Rectal smooth muscle tissue (tissue), 1 donor: ENCODE measurements around the gene MSH3.

ENCODE experiments used
- H3K27ac ChIP-seq: one replicate; pipeline ENCODE4 v1.7.0; 2013; ENCODE audit warnings: low read depth, low read length, inconsistent platforms
- H3K27me3 ChIP-seq: one replicate; pipeline ENCODE4 v1.7.0; 2013; ENCODE audit warnings: low read length; ENCODE audit not compliant: control insufficient read depth, insufficient read depth
- H3K36me3 ChIP-seq: one replicate; pipeline ENCODE4 v1.7.0; 2013; ENCODE audit warnings: low read length; ENCODE audit not compliant: control insufficient read depth, insufficient read depth
- H3K4me1 ChIP-seq: one replicate; pipeline ENCODE4 v1.7.0; 2013; ENCODE audit warnings: low read length; ENCODE audit not compliant: control insufficient read depth, insufficient read depth
- H3K4me3 ChIP-seq: one replicate; pipeline ENCODE4 v1.7.0; 2013; ENCODE audit warnings: low read length
- H3K9ac ChIP-seq: one replicate; pipeline ENCODE4 v1.7.0; 2013; ENCODE audit warnings: low read length

The MSH3 gene

GRCh38 chr5:80665057-80665456, 10.6 kb downstream of the MSH3 start:
- Histone ChIP-seq H3K27me3 (no peaks in the 10 kb centered on the region), H3K27ac (no peak overlapping the region), H3K4me1 (no peaks in the 10 kb centered on the region), H3K4me3 (no peak overlapping the region), H3K36me3 (peaks cover 8% of the 10 kb centered on the region), H3K9ac (no peak overlapping the region)

DNA sequence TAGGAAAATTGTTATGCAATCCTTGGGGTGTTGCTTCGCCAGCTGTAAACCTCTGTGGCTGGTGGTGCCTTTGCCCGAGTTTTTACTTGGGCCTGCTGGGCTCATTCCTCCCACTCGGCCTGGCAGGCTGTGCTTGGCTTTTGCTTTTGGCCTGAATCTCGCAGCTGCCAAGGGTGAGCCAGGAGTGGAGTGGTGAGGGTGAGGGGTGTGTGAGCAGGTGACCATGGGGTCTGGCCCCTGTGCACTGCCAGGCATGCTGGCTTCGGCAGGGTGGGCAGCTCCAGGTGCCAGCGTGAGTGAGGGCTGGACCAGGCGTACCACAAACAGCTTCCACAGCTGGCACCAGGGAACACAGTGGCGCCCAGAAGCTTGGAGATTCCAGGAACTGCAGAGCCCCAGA, 12.9 kb downstream of the MSH3 start:
- Histone ChIP-seq H3K9ac (no peak overlapping the region), H3K36me3 (peaks cover 8% of the 10 kb centered on the region), H3K4me3 (no peak overlapping the region), H3K4me1 (no peaks in the 10 kb centered on the region), H3K27ac (no peak overlapping the region), H3K27me3 (no peaks in the 10 kb centered on the region)

GRCh38 chr5:80668016-80668969, 13.8 kb downstream of the MSH3 start:
- Histone ChIP-seq H3K9ac (no peak overlapping the region), H3K27ac (no peak overlapping the region), H3K4me3 (no peak overlapping the region), H3K4me1 (no peaks in the 10 kb centered on the region), H3K27me3 (no peaks in the 10 kb centered on the region), H3K36me3 (peaks cover 8% of the 10 kb centered on the region)

DNA sequence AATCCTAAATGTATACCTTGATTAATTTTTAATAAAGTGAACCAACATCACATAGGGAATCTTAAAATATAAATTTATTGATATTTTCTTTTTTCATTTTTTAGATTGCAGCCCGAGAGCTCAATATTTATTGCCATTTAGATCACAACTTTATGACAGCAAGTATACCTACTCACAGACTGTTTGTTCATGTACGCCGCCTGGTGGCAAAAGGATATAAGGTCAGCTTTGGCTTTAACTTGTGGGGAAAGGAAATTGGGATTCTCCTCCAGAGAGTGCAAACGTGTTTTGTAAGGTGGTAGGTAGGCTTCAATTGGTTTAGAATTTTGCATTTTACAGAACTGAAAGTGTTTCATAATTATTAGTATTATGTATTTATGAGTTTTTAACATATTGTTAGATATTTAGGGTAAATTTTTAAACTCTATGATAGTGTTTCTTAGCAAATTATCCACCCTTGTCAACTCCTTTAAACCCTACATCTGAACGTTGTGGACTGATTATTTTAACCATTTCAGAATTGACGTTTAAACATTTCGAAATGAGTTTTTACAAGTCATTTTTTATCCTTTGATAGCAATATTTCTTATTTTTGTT, 17.8 kb downstream of the MSH3 start:
- H3K36me3 ChIP-seq, result peaks cover 2% of the 10 kb centered on the region
- H3K9ac ChIP-seq, result no peak overlapping the region

GRCh38 chr5:80676706-80677105, 22.3 kb downstream of the MSH3 start:
- no peak overlapping the region for H3K4me3 ChIP-seq

More for the DNA sequence above, 17.8 kb downstream of the MSH3 start:
- H3K27ac ChIP-seq, result no peak overlapping the region
- no peak overlapping the region for H3K4me3 ChIP-seq
- no peaks in the 10 kb centered on the region for H3K27me3 ChIP-seq
- no peaks in the 10 kb centered on the region for H3K4me1 ChIP-seq

DNA sequence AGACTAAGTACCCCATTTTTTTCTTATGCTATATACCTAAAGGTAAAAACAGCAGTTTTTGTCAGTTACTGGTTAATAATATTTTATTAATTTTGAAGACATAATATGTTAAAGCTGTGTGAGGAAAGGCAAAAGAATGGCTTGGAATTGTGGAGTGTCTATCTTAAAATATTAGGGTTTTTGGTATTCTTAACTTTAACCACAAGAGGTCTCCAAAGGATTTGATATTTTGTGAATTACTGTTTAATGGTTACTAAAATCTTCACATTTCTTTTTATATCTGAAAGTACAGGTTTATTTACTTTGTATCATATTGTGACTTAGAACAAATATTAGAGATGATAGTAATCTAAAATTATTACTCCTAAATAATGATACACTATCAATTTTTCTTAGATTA, 32.3 kb downstream of the MSH3 start:
- no peaks in the 10 kb centered on the region for H3K27me3 ChIP-seq
- H3K36me3 ChIP-seq, result no peaks in the 10 kb centered on the region
- H3K4me1 ChIP-seq, result no peaks in the 10 kb centered on the region
- H3K9ac ChIP-seq, result no peak overlapping the region
- H3K4me3 ChIP-seq, result no peak overlapping the region
- no peak overlapping the region for H3K27ac ChIP-seq

More at GRCh38 chr5:80676706-80677105, 22.3 kb downstream of the MSH3 start:
- Histone ChIP-seq H3K27me3 (no peaks in the 10 kb centered on the region), H3K4me1 (no peaks in the 10 kb centered on the region), H3K36me3 (peaks cover 7% of the 10 kb centered on the region), H3K9ac (no peak overlapping the region), H3K27ac (no peak overlapping the region)

GRCh38 chr5:80688648-80689420, 34.4 kb downstream of the MSH3 start:
- Histone ChIP-seq H3K9ac (no peak overlapping the region), H3K27me3 (no peaks in the 10 kb centered on the region), H3K4me1 (no peaks in the 10 kb centered on the region), H3K4me3 (no peak overlapping the region), H3K27ac (no peak overlapping the region), H3K36me3 (no peaks in the 10 kb centered on the region)

DNA sequence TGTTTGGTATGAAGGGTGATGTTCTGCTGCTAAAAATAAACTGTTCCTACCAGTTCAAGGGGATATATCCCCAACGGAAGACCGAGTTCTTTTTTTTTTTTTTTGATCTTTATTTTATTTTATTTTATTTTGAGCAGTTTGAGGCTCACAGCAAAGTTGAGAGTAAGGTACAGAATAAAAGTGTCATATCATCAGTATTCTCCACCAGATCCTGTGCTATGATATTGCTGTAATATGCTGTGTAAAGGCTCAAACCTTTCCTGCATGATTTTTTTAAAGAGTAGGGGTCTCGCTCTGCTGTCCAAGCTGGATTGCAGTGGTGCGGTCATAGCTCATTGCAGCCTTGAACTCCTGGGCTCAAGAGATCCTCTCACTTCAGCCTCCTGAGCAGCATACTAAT, 35.2 kb downstream of the MSH3 start:
- Histone ChIP-seq H3K27ac (no peak overlapping the region), H3K27me3 (no peaks in the 10 kb centered on the region), H3K36me3 (no peaks in the 10 kb centered on the region), H3K4me1 (no peaks in the 10 kb centered on the region), H3K4me3 (no peak overlapping the region), H3K9ac (no peak overlapping the region)

DNA sequence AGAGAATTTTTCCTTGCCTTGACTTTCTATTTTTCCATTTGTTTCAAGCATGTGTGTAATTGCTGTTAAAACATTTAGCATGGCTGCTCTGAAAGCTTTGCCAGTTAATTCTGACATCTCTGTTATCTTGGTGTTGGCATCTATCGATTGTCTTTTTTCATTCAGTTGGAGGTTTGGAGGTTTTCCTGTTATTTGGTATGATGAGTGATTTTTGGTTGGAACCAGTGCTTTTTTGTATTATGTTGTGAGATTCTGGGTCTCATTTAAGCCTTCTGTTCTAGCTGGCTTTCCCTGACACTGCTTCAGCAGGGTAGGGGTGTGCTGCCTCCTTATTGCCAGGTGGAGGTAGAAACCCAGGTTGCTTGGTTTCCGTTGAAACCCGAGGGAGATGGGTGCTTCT, 41.2 kb downstream of the MSH3 start:
- Histone ChIP-seq H3K36me3 (peaks cover 6% of the 10 kb centered on the region), H3K9ac (no peak overlapping the region), H3K4me3 (no peak overlapping the region), H3K4me1 (no peaks in the 10 kb centered on the region), H3K27ac (no peak overlapping the region), H3K27me3 (no peaks in the 10 kb centered on the region)

- H3K36me3 ChIP-seq, result peaks cover 6% of the 10 kb centered on the region
- no peak overlapping the region for H3K27ac ChIP-seq
- no peak overlapping the region for H3K9ac ChIP-seq
- no peaks in the 10 kb centered on the region for H3K4me1 ChIP-seq
- no peak overlapping the region for H3K4me3 ChIP-seq
- no peaks in the 10 kb centered on the region for H3K27me3 ChIP-seq
Observed at GRCh38 chr5:80696450-80696849, 42.0 kb downstream of the MSH3 start.

GRCh38 chr5:80697100-80697499, 42.6 kb downstream of the MSH3 start:
- peaks cover 7% of the 10 kb centered on the region for H3K36me3 ChIP-seq
- no peaks in the 10 kb centered on the region for H3K4me1 ChIP-seq
- H3K9ac ChIP-seq, result no peak overlapping the region
- H3K27ac ChIP-seq, result no peak overlapping the region
- no peak overlapping the region for H3K4me3 ChIP-seq
- H3K27me3 ChIP-seq, result no peaks in the 10 kb centered on the region

- no peaks in the 10 kb centered on the region for H3K27me3 ChIP-seq
- H3K36me3 ChIP-seq, result peaks cover 12% of the 10 kb centered on the region
- no peaks in the 10 kb centered on the region for H3K4me1 ChIP-seq
- no peak overlapping the region for H3K9ac ChIP-seq
- H3K4me3 ChIP-seq, result no peak overlapping the region
- no peak overlapping the region for H3K27ac ChIP-seq
Observed at GRCh38 chr5:80698369-80698768, 43.9 kb downstream of the MSH3 start.
